HG02678 (cell line): ENCODE measurements around the gene ARID1B.
A peak's percentile ranks its signal among the peaks of the same experiment; 100 is the strongest.

ENCODE experiments used
- ATAC-seq: cut with Tn5 transposase; IDR thresholded peaks from one replicate; pipeline ENCODE4 v1.9.1; 2021; ENCODE audit warnings: mild to moderate bottlenecking, moderate library complexity; ENCODE audit not compliant: unreplicated experiment

Gene ARID1B

DNA sequence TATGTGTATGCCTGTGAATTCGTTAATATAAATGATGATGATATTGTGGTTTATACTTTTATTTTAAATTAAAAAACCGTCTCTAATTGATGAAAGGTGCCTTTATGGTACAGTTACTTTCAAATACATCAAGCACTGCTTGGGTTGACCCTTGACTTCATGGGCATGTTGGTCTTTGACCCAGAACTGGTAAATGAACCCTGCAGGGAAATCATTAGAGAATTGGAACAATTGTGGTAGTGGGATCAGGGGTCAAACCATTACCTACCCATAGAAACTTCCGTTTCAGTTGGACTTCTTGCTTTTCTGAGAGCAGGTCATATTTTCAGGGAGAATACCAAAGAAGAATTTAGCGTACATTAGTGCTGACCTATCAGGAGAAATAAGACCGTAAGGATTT lies 288.2 kb downstream of the ARID1B start:
- ATAC-seq = no peak

DNA sequence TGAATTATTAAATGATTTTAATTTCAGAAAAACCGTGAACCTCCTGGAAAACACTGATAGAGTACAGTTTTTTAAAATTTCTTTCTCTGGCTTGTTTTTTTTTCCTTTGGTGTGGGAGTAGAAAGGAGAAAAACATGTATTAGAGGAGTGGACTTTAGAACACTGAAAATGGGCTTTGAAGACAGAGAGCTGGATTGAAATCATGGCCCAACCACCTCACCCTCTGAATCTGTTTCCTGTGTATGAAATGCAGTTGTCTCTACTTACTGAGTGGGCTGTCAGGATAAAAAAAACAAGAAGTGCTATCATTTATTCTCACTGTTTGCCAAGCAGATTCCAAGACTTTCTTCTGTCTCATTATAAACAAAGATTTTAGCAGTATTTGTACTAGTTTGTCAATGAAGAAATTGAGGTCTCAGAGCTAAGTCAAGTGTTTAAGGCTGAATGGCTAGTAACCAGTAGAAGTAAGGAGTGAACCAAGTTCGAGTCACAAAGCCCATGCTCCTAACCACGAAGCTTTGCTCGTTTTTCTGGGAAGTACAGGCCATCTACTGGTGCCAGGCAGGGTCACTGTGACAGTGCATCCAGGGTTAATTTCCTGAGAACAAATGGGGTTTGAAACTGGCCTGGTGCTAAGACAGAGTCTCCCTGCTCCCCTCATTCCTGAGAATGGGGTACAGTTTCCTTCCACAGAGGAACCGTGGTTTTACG lies 289.8 kb downstream of the ARID1B start:
- no peak for ATAC-seq

DNA sequence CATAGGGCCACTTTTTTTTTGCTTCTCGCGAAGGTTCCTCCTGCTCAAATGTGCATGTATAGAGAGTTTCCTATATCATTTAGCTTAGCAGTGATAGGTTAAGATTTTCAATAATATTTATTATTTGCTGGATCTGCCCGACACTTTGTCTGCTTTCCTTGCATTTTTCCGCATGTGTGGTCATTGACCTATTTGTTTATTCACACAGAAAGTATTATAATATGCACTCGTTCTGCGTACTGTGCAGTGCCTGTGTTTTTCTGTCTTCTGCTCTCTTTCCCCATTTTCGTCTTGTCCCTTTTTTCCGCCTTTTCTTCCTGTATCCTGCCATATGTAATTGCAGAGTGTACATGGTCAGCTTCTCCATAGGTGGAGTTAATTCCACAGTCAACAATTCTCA lies 290.3 kb downstream of the ARID1B start:
- ATAC-seq = no peak

DNA sequence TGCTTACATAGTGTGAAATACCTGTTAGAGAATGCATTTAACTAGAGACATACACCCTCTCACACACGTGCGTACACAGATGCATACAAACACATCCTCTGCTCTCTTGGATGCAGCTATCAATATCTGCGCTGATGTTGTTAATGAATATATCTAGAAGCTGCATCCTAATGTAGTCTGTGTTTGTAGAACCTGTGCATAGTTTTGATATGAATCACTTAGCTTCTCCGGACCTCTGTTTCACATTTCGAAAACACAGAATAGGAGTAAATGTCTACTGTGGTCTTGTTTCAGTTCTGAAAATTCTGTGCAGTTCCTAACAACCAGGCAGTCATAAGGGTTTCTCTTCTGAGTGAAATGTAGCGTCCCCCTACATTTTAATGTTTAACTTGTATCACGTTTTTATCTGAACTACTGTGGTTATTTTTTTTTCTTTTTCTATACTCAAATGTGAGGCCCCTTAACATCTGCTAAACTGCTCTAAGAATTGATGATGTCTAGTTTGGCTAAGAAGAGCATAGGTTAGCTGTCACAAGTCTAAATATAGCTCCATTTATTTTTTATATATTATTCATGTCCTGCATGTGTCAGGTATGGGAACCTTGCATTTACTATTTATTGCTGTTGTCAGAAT lies 291.6 kb downstream of the ARID1B start:
- ATAC-seq = peak; percentile 96

DNA sequence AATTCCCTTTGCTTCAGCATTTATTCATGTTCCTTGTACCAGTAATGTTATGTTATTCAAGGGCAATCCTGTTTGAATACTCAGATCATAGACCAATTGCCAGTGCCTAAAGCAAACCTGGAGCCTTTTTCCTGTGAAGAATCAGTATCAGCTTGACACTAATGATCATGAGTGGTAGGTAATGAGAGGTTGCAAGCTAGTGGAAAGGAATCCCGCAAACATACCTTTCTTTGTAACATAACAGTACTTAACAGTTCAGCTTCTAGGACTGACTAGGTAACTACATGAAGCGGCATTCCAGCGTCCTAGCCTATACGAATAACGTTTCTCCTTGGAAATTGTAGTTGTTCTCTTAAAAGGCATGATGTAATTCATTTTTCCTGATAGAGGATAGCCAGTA lies 292.4 kb downstream of the ARID1B start:
- ATAC-seq = no peak

DNA sequence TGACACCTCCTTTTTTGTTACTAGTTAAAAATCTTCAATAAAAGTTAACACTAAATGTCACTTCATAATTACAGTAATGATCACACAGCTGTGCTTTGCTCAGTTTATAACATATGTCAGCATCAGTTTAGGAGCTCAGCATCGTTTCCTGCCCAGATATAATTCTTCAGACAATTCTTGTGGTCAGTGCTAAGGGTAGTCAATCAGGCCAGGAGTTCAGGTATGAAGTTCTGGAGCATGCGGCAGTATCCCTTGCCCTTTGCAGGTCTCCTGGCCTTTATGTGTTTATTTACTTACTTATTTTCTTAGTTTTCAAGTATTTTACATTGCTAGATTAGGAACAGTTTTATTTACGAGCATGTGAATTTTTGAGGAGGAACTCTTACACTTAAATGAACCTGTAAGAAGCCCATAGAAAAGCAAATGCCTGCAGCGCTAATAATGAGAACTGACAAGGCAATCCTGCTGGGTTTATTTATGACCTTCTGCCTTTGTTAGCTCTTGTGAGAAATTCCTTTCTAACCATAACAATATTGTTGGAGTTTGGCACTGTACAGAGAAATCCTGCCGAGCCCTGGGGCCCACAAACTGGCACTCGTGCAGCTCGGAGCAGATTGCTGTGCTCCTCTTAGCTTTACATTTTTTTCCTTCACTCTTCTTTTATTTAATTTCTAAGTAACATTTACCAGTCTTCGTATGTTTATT lies 293.4 kb downstream of the ARID1B start:
- no peak for ATAC-seq

DNA sequence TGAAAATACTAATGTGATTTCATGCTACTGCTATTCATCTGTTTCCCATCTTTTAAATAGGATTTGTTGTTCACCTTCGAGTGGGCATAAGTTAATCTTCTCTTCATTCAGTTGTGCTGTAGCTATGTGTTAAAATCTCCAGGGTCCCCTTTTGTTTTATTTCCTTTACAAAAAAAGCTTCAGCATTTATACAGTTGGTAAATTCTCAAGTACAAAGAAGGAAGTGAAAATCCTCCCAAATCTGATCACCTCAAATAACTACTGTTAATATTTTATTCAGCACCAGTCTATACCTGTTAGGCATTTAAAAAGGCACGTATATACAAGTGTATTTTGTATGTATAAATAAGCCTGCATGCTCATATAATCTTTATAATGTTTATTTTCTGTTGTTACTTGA lies 294.9 kb downstream of the ARID1B start:
- ATAC-seq = no peak

DNA sequence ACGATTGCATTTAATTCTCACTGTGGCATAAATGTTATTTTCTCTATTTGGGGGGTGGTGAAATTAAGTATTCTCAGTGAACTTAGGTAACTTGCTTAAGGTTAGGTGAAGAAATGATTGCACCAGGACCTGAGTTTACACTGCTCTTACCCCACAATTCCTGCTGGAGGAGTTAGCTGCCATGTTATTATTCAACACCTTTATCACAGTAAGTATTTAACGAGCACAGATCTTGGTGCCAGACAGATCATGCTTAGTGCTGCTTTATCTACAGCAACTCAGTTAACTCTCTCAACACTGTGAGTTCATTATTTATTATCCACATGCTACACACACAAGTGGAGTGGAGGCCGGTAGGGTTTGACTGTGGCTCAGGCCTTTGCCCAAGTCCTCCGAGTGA lies 296.4 kb downstream of the ARID1B start:
- ATAC-seq = no peak

DNA sequence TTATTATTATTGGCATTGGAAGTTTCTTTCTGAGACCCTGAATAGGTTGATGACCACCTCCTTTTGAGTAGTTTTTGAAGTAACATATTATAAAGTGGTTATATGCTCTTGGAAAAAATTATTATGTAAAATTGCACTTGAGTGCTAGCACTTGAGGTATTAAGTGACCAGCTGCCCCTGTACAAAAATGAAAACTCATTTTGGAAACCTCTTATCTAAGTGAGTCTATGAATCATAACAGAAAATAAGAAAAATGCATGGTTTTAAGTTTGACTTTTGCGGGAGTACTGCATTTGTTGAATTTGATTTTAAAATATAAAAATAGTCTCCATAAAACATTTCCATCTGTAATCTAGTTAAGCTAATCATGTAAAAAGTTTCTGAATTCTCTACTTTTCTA lies 297.8 kb downstream of the ARID1B start:
- ATAC-seq = no peak

DNA sequence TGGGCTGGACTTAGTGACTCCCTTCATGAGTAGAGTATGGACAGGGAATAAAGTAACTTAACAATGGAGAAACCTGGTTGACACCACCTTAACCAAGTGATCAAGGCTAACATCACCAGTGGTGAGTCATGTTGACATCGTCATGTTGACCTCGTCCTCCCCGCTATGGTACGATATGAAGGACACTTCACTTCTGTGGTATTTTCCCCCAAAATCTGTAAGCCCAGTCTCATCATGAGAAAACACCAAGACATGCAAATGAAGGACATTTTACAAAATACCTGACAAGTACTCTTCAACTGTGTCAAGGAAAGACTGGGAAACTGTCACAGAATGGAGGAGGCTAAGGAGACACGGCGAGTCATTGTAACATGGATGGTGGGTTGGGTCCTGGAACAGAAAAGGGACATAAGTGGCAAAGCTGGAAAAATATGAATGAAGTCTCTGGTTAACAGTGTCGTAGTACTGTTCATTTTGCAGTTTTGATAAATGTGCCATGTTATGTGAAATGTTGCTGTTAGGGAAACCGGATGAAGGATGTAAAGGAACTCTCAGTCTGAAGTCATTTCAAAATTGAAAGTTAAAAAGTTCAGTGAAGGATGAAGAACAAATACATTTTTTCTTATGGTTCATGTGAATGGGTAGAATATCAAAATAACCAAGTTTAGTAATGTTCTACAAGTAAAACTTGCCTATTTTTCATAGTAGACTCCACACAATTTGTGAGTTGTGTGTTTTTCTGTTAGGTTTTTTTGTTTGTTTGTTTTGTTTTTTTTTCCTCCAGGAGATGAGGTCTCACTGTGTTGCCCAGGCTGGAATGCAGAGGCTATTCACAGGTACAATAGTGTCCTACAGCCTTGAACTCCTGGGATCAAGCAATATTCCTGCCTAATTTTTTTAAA lies 298.6 kb downstream of the ARID1B start:
- ATAC-seq = peak; percentile 89

DNA sequence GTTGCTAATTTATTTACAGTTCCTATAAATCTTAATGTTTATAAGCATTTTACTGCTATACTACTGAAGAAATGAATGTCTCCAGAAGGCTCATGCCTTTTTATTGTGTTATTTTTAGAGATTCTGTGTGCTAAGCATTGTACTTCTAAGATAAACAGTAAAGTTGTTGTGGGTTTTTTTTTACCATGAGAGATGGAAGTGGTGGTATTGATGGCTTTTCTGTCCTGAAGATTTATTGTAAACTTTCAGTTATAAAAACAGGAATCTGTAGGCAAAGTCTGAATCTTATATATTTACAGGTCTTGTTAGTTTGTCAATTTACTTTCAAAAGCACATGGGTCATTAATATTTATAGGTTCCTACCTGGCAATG lies 299.3 kb downstream of the ARID1B start:
- ATAC-seq = no peak

DNA sequence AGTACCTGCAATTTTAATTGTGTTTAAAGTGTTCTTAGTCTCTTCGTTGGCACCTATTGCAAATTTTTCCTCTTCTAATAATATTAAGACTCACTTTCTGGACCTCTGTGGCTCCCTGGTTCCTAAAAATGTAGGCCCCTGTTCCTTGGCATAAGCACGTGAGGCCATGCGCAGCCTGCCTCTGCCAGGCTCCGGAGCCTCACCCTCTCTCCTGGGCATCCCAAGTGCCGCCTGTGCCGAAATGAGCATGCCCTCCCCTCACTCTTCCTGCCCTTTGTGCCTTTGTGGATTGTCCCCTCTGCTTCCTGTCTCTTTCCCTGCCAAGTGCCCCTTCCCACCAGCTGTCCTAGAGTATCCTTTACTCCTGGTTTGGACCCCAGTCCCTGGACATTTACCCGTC lies 300.1 kb downstream of the ARID1B start:
- ATAC-seq = no peak

DNA sequence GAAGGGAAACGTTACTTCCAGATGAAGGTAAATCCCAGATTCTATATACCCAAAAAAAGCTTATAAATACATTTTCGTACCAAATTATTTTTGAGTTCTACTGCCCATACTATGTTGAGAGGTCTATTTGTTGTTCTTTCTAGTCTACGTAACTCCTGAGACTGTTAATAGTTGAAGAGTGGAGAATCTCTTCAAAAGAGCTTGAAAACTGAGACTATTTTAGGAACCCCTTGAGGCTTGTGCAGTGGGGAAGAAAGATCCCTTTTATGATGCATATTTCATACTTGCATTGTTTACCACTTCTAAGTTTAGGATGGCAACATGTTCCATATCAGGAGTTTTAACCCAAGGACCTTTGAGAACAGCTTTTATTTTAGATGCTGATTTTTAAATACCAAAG lies 301.1 kb downstream of the ARID1B start:
- ATAC-seq = no peak

DNA sequence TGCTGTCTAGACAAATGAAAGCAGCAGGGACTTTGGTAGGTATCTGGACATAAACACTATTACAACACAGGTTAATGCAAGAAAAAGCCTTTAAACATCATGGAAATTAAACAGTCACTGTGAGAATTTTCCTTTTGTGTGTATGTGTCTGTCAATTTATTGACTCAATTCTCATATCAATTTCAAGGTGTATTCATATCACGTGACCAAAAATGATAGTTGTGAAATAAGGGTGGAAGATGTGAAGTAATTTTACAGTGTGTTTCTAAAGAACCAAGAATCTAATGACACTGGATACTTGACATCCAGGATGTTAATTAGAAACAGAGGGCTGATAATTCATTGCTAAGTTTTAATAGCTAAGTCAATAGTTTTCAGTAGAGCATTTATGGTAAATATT lies 302.1 kb downstream of the ARID1B start:
- no peak for ATAC-seq

DNA sequence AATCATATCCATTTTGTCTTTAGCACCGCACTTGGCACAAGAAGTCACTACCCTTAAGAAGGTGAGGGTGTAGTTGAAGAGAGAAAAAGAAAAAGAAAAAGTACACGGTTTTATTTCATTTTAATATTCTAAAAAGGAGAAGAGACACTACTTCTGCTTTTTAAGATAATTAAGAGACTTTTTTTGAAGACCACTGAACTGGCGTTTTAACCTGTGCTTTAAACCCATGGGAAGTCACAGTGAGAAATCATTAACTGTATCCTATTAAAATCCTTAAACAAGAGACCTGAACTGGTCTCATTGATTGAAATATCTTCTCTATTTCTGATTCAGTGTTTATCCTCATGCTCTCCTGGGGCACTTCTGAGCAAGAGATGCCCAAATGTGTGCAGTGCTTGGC lies 302.6 kb downstream of the ARID1B start:
- ATAC-seq = no peak

DNA sequence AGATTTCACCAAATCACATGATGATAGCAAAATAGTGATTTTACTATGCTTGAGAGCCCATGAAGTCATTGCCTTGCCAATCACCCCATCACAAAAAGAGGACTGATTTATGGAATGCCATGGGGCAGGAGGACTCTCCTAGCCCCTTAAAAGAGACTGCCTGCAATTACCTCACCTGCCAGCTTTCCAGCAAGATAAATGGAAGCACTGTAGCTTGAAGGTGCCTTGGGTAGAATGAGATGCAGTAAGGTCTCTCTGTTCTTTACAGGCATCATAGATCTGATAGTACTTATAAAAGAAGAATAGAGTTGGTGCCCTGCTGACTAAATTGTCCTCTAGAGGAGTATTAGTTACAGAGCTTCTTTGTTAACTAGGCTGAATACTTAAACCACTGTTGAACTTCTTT lies 303.8 kb downstream of the ARID1B start:
- ATAC-seq = no peak

DNA sequence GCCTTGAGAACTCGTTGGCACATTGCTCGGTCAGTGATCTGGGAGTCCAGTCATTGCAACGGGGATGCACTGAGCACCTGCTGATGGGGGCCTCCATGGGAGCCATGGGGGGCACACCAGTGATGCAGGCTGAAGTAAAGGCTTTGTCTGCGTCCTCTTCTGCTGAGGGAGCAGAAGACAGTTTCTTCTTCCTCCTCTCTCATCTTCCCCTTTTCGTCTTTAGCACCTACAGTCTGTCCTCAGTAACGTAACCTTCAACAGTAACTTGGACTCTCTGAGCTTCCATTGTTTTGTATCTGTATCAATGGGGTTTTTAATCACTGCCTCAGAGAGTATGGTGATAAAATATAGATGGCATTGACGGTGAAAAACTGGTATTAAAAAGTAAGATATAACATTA lies 306.2 kb downstream of the ARID1B start:
- ATAC-seq = no peak

DNA sequence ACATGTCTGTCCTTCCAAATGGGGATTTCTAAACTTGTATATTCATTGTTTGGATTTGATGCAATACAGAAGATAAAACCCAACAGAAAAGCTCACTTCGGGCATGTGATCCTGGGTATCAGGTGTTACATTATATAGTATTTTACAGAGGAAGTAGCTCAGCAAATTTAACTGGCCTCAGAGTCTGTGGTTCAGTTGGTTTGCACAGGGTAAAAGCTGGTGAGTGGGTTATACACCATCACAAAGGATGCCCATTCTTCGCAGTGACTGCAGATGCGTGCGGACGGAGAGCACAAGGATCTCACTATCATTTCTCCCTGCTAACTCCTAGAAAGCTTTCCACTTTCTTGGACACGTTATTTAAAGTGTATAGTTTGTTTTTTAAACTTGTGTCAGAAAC lies 309.5 kb downstream of the ARID1B start:
- ATAC-seq = no peak

DNA sequence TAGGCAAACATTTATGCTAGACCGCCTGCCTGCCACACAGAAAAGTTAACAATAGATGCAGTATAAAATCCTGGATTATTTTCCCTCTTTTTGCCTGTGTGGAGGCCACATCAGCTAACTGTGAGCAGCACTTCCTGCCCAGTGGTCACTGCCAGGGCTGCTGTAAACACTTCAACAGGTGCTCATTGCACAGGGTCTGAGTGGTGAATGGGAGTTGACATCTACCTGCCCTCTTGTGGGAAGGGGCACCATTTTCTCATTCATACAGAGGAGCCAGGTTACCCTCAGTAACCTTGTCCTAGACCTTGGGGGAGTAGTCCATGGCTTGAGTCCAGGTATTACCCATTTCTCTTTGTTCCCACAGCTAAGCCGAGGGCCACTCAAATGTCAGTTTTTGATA lies 310.8 kb downstream of the ARID1B start:
- ATAC-seq = no peak

DNA sequence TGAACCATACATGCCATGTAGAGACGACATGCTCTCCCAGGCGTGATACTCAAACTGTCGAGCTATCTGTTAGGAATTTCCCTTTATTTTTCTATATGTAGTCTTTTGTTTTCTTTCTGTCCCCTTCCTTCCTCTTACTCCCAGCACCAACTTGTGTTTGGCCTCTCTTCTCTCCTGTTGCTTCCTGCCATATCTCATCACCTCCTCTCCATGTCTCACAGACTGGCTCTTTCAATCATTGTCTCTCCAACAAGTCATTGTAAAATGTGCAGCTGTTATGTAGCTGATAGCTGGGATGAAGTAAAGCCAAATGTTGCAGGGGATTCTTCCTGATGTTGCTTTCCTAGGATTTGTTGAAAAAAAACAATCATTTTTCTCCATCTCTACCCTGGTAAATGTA lies 311.7 kb downstream of the ARID1B start:
- ATAC-seq = no peak

DNA sequence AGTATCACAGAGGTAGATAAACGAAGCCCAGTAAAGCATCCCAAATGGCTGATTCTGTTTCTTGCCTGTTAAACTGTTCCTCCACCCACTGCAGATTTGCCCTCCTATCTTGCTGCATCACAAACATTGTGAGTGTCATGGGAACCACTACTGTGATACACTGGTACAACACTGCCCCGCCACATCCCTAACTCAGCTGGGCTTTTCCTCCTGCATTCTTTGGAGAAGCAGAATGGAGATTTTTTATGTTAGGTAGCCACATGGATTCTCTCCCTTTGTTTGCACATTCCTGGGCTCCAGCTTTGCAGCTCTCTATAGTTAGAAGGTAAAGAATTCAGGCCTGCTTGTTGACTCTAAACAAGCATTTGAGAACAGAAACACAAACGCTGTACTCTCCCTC lies 312.1 kb downstream of the ARID1B start:
- no peak for ATAC-seq
